Measurements from ENCODE around the gene PKHD1.

GRCh38 chr6:51720327-51720726 is 367.1 kb downstream of the PKHD1 start:
- TF ChIP-seq CTCF (IDR thresholded peaks at IDR 0.05; ENCODE audit: low read depth, low read length) (no peak), POLR2A (IDR thresholded peaks at IDR 0.05; ENCODE audit: extremely low read depth, insufficient read length) (no peak), MAX (IDR thresholded peaks at IDR 0.05; ENCODE audit: low read depth, low read length) (no peak)
